Heart right ventricle (tissue), 16 donors: ENCODE measurements around the gene KLHL30. TPM values are rescaled to one million over a fixed set of nuclear protein-coding genes. Genes with fewer than 3 reads are reported as not detected.

Source experiments
- ATAC-seq, 8 donors: fragments of 200-7000 bp; cut with Tn5 transposase; one replicate each; pipeline ENCODE4 v1.9.1; 2020; ENCODE audit warnings: mild to moderate bottlenecking in 8 of 8, moderate library complexity in 8 of 8, moderate number of reproducible peaks in 1 of 8
- DNase-seq, 2 donors: peaks; one replicate each; pipeline ENCODE4 v3.0.0-alpha.2; 2020
- H3K27ac ChIP-seq, 10 donors: fragments of 200-600 bp; sonication (generic) in 2 of 10; one replicate each; pipeline versions ENCODE4 v1.5.0 to v1.8.0; 2020 to 2022; ENCODE audit warnings: mild to moderate bottlenecking in 3 of 10
- H3K27me3 ChIP-seq, 7 donors: fragments of 200-600 bp; one replicate each; pipeline ENCODE4 v1.8.0; 2021 to 2022; ENCODE audit warnings: mild to moderate bottlenecking in 2 of 7
- H3K36me3 ChIP-seq, 9 donors: fragments of 200-600 bp; sonication (generic) in 1 of 9; one replicate each; pipeline versions ENCODE4 v1.5.0 to v1.8.0; 2020 to 2022; ENCODE audit warnings: mild to moderate bottlenecking in 2 of 9
- H3K4me1 ChIP-seq, 9 donors: fragments of 200-600 bp; sonication (generic) in 1 of 9; one replicate each; pipeline versions ENCODE4 v1.5.0 to v1.8.0; 2020 to 2022; ENCODE audit warnings: mild to moderate bottlenecking in 4 of 9
- H3K4me3 ChIP-seq, 10 donors: fragments of 200-600 bp; sonication (generic) in 2 of 10; one replicate each; pipeline versions ENCODE4 v1.5.0 to v1.8.0; 2020 to 2022; ENCODE audit warnings: mild to moderate bottlenecking in 7 of 10, moderate library complexity in 2 of 10
- H3K9me3 ChIP-seq, 11 donors: fragments of 200-600 bp in 10 of 11; sonication (generic) in 2 of 11; one replicate each; pipeline versions ENCODE4 v1.5.0 to v1.8.0; 2013 to 2022; ENCODE audit warnings: mild to moderate bottlenecking in 2 of 11, control low read depth in 1 of 11, moderate library complexity in 1 of 11
- WGBS, 2 donors: extraction: QIAGEN DNeasy Blood & Tissue Kit; methylation state at CpG; one replicate each; pipeline ENCODE4 v1.1.7; 2013; ENCODE audit warnings: inconsistent platforms in 1 of 2; 5-methylcytosine and 5-hydroxymethylcytosine counted together
- intact Hi-C, 10 donors: fragments of 100-400 bp; cut with DNase I; formaldehyde crosslinking; loops; one replicate each; pipeline versions ENCODE4 v1.11.1 to v1.14.2; 2022
- polyA plus RNA-seq, 2 donors: library from polyadenylated mRNA; stranded (reverse); fragments of 200-250 nt; gene quantifications; one replicate each; pipeline ENCODE4 v1.2.3, GENCODE V29; 2013
- total RNA-seq, 10 donors: library from RNA; stranded (reverse); fragmentation: NEBNext Ultra II Directional in 3 of 10; extraction: Animal tissue kit (Norgen Biotek cat#: 25700) in 3 of 10; gene quantifications; one replicate each; pipeline versions ENCODE4 v1.2.1 to v1.2.4, GENCODE V29; 2021 to 2023
- TF ChIP-seq, protein P1 (sequence below), 9 donors: fragments of 200-600 bp; sonication (generic) in 2 of 9; IDR thresholded peaks; one replicate each; pipeline versions ENCODE4 v1.5.0 to v1.8.0; 2021 to 2022; ENCODE audit warnings: antibody characterized with exemption in 9 of 9, mild to moderate bottlenecking in 5 of 9, moderate library complexity in 1 of 9
- donor health status: Arrhythmogenic right ventricular cardiomyopathy.
- donor health status: ischemic (EF 13 %, LVEDD 7.1; RV severe dilation, severe dysfunction).
- donor health status: healthy with polysubstance abuse.
- donor health status: DM: no; HTN: yes; CAD: no.
- donor health status: DM: no; HTN: no; CAD: no.
- donor health status: ischemic (EF 25% LVEDD 6.9; RV normal size, moderate dysfunction).
- donor health status: ischemic (EF 25% LVEDD 5.7; RV mildly dilated, moderate dysfunction).
- donor health status: healthy.
- donor health status: DM: yes; HTN: yes; CAD: no.
- donor health status: Ischemic cardiomyopathy.
- donor health status: ischemic (EF 35%, LVEDD 5.7; RV mildly dilated, moderate dysfunction).
- donor health status: nonischemic (EF 11% LVEDD 7.7; RV severe dilation, severe dysfunction).
- donor health status: DM: yes; HTN: yes; CAD: no.
- donor health status: PGD.
- donor health status: ischemic (EF 29% LVEDD 5.4; RV normal size, mild dysfunction).
- donor health status: nonischemic (EF 23%, LVEDD 6.1; RV moderate dilation, normal function).

Gene KLHL30
- total and polyA plus RNA-seq, 12 donors = 3.0 to 30.1 (median 25.9) TPM

DNA sequence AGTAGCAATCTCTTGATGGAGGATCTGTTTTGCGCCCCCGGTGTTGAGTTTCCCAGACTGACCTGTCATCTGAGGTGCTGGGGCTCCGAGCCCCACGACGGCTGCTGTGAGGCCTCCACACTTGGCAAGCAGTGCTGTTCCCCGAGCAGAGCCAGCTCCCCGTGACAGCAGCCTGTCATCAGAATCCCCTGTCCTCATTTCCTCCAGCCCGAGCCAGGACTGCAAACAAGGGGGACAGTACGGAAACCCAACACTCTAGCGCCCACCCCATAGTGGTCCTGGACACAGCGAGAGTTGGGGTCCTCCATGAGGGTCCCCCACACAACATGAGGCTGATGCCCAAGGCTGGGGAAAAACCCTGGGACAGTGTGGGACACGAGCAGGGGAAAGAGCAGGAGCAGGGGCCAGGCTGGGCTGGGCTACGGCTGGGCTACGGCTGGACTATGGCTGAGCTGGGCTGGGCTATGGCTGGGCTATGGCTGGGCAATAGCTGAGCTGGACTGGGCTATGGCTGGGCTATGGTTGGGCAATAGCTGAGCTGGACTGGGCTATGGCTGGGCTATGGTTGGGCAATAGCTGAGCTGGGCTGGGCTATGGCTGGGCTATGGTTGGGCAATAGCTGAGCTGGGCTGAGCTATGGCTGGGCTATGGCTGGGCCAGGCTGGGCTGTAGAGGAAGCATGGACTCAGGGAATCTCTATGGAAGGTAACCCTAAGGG lies 1.5 kb upstream of the KLHL30 start:
- 32 to 40% methylated on average over 14 of the region's 14 CpGs for WGBS, 2 donors
- Histone ChIP-seq H3K36me3 (peaks cover 0 to 6% (median 0%) of the 10 kb centered on the region in 9 donors), H3K27ac (peak overlapping the region in 7 of 10 donors; percentile 46 to 93 (median 88)), H3K9me3 (no peaks in the 10 kb centered on the region), H3K4me1 (peaks cover 3 to 50% (median 37%) of the 10 kb centered on the region in 9 donors), H3K4me3 (no peak overlapping the region), H3K27me3 (peaks cover 0 to 2% (median 0%) of the 10 kb centered on the region in 7 donors)
- intact Hi-C loops = loop anchor here in 4 of 10 donors (5.0 to 10.0 kb wide), 3 partner anchors 170 to 282 kb away; partner anchors contain the start of genes RAMP1 (in 3 of the 4) and UBE2F (in 1 of the 4)
- DNase-seq (peak in 1 of 2 donors; percentile 21), ATAC-seq (peak in 6 of 8 donors; percentile 0 to 30 (median 7))
- TF ChIP-seq, protein P1, sequence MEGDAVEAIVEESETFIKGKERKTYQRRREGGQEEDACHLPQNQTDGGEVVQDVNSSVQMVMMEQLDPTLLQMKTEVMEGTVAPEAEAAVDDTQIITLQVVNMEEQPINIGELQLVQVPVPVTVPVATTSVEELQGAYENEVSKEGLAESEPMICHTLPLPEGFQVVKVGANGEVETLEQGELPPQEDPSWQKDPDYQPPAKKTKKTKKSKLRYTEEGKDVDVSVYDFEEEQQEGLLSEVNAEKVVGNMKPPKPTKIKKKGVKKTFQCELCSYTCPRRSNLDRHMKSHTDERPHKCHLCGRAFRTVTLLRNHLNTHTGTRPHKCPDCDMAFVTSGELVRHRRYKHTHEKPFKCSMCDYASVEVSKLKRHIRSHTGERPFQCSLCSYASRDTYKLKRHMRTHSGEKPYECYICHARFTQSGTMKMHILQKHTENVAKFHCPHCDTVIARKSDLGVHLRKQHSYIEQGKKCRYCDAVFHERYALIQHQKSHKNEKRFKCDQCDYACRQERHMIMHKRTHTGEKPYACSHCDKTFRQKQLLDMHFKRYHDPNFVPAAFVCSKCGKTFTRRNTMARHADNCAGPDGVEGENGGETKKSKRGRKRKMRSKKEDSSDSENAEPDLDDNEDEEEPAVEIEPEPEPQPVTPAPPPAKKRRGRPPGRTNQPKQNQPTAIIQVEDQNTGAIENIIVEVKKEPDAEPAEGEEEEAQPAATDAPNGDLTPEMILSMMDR (IDR thresholded peaks at IDR 0.05) = no peak

DNA sequence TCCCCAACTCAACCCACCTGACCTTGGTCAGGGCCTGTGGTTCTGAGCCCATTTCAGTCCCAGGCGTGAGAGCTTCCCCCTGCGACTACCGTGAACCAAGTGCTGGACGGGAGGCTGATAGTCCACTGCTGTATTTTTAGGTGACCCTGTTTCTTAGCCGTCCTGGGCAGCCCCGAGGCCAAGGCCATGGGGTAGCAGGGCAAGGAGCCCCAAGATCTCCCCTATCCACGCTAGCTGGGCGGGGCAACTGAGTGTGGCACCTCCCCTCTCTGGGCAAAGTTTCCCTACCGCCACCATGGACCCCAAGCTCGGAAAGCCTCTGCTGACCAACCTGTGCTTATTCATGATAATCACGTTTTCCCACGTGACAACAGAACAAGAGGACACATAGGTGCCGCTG lies 583 bp upstream of the KLHL30 start:
- intact Hi-C loops = loop anchor here in 4 of 10 donors (5.0 to 10.0 kb wide), 3 partner anchors 171 to 283 kb away; partner anchors contain the start of genes RAMP1 (in 3 of the 4) and UBE2F (in 1 of the 4)
- peaks cover 0 to 6% (median 0%) of the 10 kb centered on the region in 9 donors for H3K36me3 ChIP-seq
- peak overlapping the region in 1 of 10 donors; percentile 45 for H3K4me3 ChIP-seq

DNA sequence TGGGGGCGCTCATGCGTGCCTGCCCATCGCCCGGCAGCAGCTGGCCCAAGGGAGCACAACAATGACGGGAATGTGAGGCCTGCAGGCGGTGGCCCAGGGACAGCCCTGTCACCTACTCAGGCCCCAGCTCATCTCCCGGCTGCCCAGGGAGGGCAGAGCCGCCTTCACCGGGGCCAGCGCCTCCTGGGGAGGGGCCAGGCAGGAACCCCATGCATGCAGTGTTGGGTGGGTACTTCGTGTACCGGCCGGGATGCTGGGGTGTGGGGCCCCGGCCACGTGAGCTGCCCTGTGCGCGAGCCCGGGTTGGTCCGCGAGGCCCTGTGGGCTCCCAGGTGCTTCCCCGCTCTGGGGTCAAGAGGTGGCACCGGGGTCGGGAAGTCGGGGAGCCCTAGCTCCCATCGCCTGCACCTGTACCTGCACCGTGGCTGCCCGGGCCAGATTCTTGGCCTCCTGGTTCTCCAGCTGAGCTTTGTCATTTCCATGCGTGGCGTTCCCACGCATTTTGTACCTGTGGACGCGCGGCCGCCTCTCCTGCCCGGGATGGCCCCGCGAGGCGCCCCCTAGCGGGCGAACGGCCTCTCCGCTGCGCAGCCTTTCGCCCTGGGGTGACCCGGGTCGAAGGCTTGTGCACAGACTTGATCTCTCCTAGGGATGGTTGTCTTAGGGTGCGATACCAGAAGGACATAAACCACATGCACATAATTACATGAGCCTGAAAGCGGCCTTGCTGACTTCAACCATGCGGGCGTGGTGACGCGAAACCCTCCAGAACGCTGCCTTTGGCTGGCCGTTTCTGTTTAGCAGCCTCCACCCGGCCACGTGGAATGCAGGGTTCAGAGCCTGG lies 950 bp downstream of the KLHL30 start:
- H3K36me3 ChIP-seq = peaks cover 0 to 6% (median 0%) of the 10 kb centered on the region in 9 donors
- intact Hi-C loops = loop anchor here in 7 of 10 donors (5.0 to 10.0 kb wide), 5 partner anchors 77 to 285 kb away; partner anchors contain the start of genes RAMP1 (in 5 of the 7), SCLY (in 1 of the 7) and UBE2F (in 1 of the 7)
- peak overlapping the region; percentile 5 to 54 (median 40) for H3K4me3 ChIP-seq
- DNase-seq (no peak), ATAC-seq (peak; percentile 25 to 68 (median 50))
- WGBS, 2 donors = 31 to 47% methylated on average over 56 of the region's 56 CpGs
- H3K9me3 ChIP-seq = no peaks in the 10 kb centered on the region
- H3K4me1 ChIP-seq = peaks cover 6 to 71% (median 51%) of the 10 kb centered on the region in 9 donors
- TF ChIP-seq, protein P1 (IDR thresholded peaks at IDR 0.05) = peak; percentile 33 to 74 (median 64)
- peak overlapping the region; percentile 69 to 96 (median 89) for H3K27ac ChIP-seq
- H3K27me3 ChIP-seq = peaks cover 0 to 2% (median 0%) of the 10 kb centered on the region in 7 donors

More for the DNA sequence above, 583 bp upstream of the KLHL30 start:
- TF ChIP-seq, protein P1 (IDR thresholded peaks at IDR 0.05) = no peak
- WGBS, 2 donors = 58 to 77% methylated on average over 13 of the region's 13 CpGs
- peak overlapping the region in 9 of 10 donors; percentile 34 to 96 (median 90) for H3K27ac ChIP-seq
- H3K27me3 ChIP-seq = peaks cover 0 to 2% (median 0%) of the 10 kb centered on the region in 7 donors
- ATAC-seq = peak in 1 of 8 donors; percentile 9
- DNase-seq = no peak
- peaks cover 3 to 59% (median 42%) of the 10 kb centered on the region in 9 donors for H3K4me1 ChIP-seq
- no peaks in the 10 kb centered on the region for H3K9me3 ChIP-seq
